Nephron progenitor cell (in vitro differentiated cells): Measurements from ENCODE around the gene AKAIN1.

Source experiments
- DNase-seq: peaks from one replicate; pipeline ENCODE4 v3.0.0; 2021
- H3K27ac Mint-ChIP-seq: 2 replicates; pipeline ENCODE4 v1.8.0; 2021; ENCODE audit warnings: mild to moderate bottlenecking, moderate library complexity, mixed read lengths
- H3K27me3 Mint-ChIP-seq: 2 replicates; pipeline ENCODE4 v1.8.0; 2021; ENCODE audit warnings: mild to moderate bottlenecking, low read depth, mixed read lengths; ENCODE audit not compliant: poor library complexity
- H3K36me3 Mint-ChIP-seq: 2 replicates; pipeline ENCODE4 v1.8.0; 2021; ENCODE audit warnings: low read depth, mixed read lengths
- H3K4me1 Mint-ChIP-seq: 2 replicates; pipeline ENCODE4 v1.8.0; 2021; ENCODE audit warnings: mixed read lengths
- H3K4me3 Mint-ChIP-seq: 2 replicates; pipeline ENCODE4 v1.8.0; 2021; ENCODE audit warnings: mild to moderate bottlenecking, moderate library complexity, mixed read lengths
- H3K9me3 Mint-ChIP-seq: 2 replicates; pipeline ENCODE4 v1.8.0; 2021; ENCODE audit warnings: mild to moderate bottlenecking, moderate library complexity, mixed read lengths
- CTCF ChIP-seq: fragments of 200-600 bp; sonication (generic); IDR thresholded peaks from 2 replicates; pipeline ENCODE4 v1.5.0; 2021; ENCODE audit warnings: antibody characterized with exemption

The AKAIN1 gene

GRCh38 chr18:5146093-5146492 is 51.0 kb downstream of the AKAIN1 start:
- H3K27ac Mint-ChIP-seq, result no peak overlapping the region
- TF ChIP-seq CTCF, result no peak
- DNase-seq, result no peak
- H3K27me3 Mint-ChIP-seq, result peaks cover 3% of the 10 kb centered on the region
- no peaks in the 10 kb centered on the region for H3K36me3 Mint-ChIP-seq
- no peak overlapping the region for H3K4me3 Mint-ChIP-seq
- H3K4me1 Mint-ChIP-seq, result peaks cover 21% of the 10 kb centered on the region
- H3K9me3 Mint-ChIP-seq, result peaks cover 5% of the 10 kb centered on the region

GRCh38 chr18:5145168-5145825 is 51.8 kb downstream of the AKAIN1 start:
- TF ChIP-seq CTCF, result no peak
- Mint-ChIP-seq H3K27me3 (peaks cover 5% of the 10 kb centered on the region), H3K4me1 (peaks cover 18% of the 10 kb centered on the region), H3K36me3 (no peaks in the 10 kb centered on the region), H3K4me3 (no peak overlapping the region), H3K27ac (no peak overlapping the region), H3K9me3 (peaks cover 5% of the 10 kb centered on the region)
- no peak for DNase-seq

GRCh38 chr18:5144629-5145028 is 52.4 kb downstream of the AKAIN1 start:
- no peaks in the 10 kb centered on the region for H3K36me3 Mint-ChIP-seq
- H3K27ac Mint-ChIP-seq, result no peak overlapping the region
- H3K9me3 Mint-ChIP-seq, result peaks cover 7% of the 10 kb centered on the region
- H3K4me1 Mint-ChIP-seq, result peaks cover 18% of the 10 kb centered on the region
- H3K27me3 Mint-ChIP-seq, result peaks cover 5% of the 10 kb centered on the region
- DNase-seq, result no peak
- no peak overlapping the region for H3K4me3 Mint-ChIP-seq
- no peak for TF ChIP-seq CTCF

- TF ChIP-seq CTCF, result no peak
- no peaks in the 10 kb centered on the region for H3K36me3 Mint-ChIP-seq
- DNase-seq, result no peak
- H3K9me3 Mint-ChIP-seq, result peaks cover 8% of the 10 kb centered on the region
- H3K4me1 Mint-ChIP-seq, result peaks cover 18% of the 10 kb centered on the region
- no peak overlapping the region for H3K4me3 Mint-ChIP-seq
- H3K27me3 Mint-ChIP-seq, result peaks cover 5% of the 10 kb centered on the region
- no peak overlapping the region for H3K27ac Mint-ChIP-seq
Observed at GRCh38 chr18:5142859-5143258, 54.2 kb downstream of the AKAIN1 start.

GRCh38 chr18:5142131-5142530 is 54.9 kb downstream of the AKAIN1 start:
- DNase-seq, result no peak
- H3K27ac Mint-ChIP-seq, result peak overlapping the region; percentile 34
- TF ChIP-seq CTCF, result no peak
- H3K9me3 Mint-ChIP-seq, result peaks cover 8% of the 10 kb centered on the region
- peaks cover 18% of the 10 kb centered on the region for H3K4me1 Mint-ChIP-seq
- H3K36me3 Mint-ChIP-seq, result no peaks in the 10 kb centered on the region
- H3K27me3 Mint-ChIP-seq, result peaks cover 5% of the 10 kb centered on the region
- no peak overlapping the region for H3K4me3 Mint-ChIP-seq

- no peak for TF ChIP-seq CTCF
- DNase-seq, result no peak
- no peak overlapping the region for H3K27ac Mint-ChIP-seq
- H3K4me1 Mint-ChIP-seq, result peaks cover 6% of the 10 kb centered on the region
- H3K9me3 Mint-ChIP-seq, result peaks cover 8% of the 10 kb centered on the region
- peaks cover 5% of the 10 kb centered on the region for H3K27me3 Mint-ChIP-seq
- H3K4me3 Mint-ChIP-seq, result no peak overlapping the region
- H3K36me3 Mint-ChIP-seq, result no peaks in the 10 kb centered on the region
Observed at GRCh38 chr18:5137261-5137660, 59.8 kb downstream of the AKAIN1 start.
